Activated B cell treated with CpG ODN at 0.5 μM for 24 hours (primary cell): ENCODE data around the gene TBX5. TPM values are rescaled to one million over a fixed set of nuclear protein-coding genes. Genes with fewer than 3 reads are reported as not detected.
A peak's percentile ranks its signal among the peaks of the same experiment; 100 is the strongest.

Experiments used
- ATAC-seq: fragments of 200-7000 bp; cut with Tn5 transposase; one replicate; pipeline ENCODE4 v1.10.0; 2021; ENCODE audit warnings: low read depth, mild to moderate bottlenecking, moderate library complexity
- CTCF ChIA-PET: fragments of 350-600 bp; sonication (Branson Sonifier 250); formaldehyde crosslinking; loops from one replicate; lab custom pipeline; 2021; ENCODE audit warnings: antibody characterized with exemption; lab: Charles Lee
- POLR2A ChIA-PET: fragments of 350-600 bp; sonication (Branson Sonifier 250); formaldehyde crosslinking; loops from one replicate; lab custom pipeline; 2021; ENCODE audit warnings: antibody characterized with exemption; lab: Charles Lee
- DNase-seq: peaks from one replicate; pipeline ENCODE4 v3.0.0; 2022
- H3K27ac Mint-ChIP-seq: one replicate; pipeline ENCODE4 v1.8.0; 2020; ENCODE audit warnings: mixed read lengths
- H3K27me3 Mint-ChIP-seq: one replicate; pipeline ENCODE4 v1.8.0; 2021; ENCODE audit warnings: mixed read lengths
- H3K36me3 Mint-ChIP-seq: one replicate; pipeline ENCODE4 v1.8.0; 2021; ENCODE audit warnings: low read depth, mixed read lengths
- H3K4me1 Mint-ChIP-seq: one replicate; pipeline ENCODE4 v1.8.0; 2021; ENCODE audit warnings: mixed read lengths
- H3K4me3 Mint-ChIP-seq: one replicate; pipeline ENCODE4 v1.8.0; 2020; ENCODE audit warnings: mild to moderate bottlenecking, mixed read lengths
- H3K9me3 Mint-ChIP-seq: one replicate; pipeline ENCODE4 v1.8.0; 2020; ENCODE audit warnings: mixed read lengths
- CTCF ChIP-seq: fragments of 200-600 bp; IDR thresholded peaks from one replicate; pipeline ENCODE4 v1.8.0; 2022; ENCODE audit warnings: antibody characterized with exemption, mild to moderate bottlenecking
- intact Hi-C: fragments of 100-400 bp; cut with micrococcal nuclease; formaldehyde crosslinking; loops from one replicate; pipeline ENCODE4 v1.15.1; 2024
- total RNA-seq: library from RNA; stranded (reverse); gene quantifications from 2 replicates; pipeline ENCODE4 v1.2.3, GENCODE V29; 2022

The TBX5 gene
- total RNA-seq, 1 donor from 2014 or later, result not detected

- CTCF ChIA-PET, result no interaction called here
- TF ChIP-seq CTCF, result no peak
- no peak overlapping the region for H3K27ac Mint-ChIP-seq
- intact Hi-C loops, result no loop called here
- H3K9me3 Mint-ChIP-seq, result no peaks in the 10 kb centered on the region
- no peak overlapping the region for H3K4me3 Mint-ChIP-seq
- POLR2A ChIA-PET, result no interaction called here
- peaks cover 78% of the 10 kb centered on the region for H3K27me3 Mint-ChIP-seq
- no peaks in the 10 kb centered on the region for H3K36me3 Mint-ChIP-seq
- peaks cover 6% of the 10 kb centered on the region for H3K4me1 Mint-ChIP-seq
- DNase-seq, result no peak
- ATAC-seq, result no peak
Measured at GRCh38 chr12:114412307-114412706, 6.4 kb upstream of the TBX5 start.

- POLR2A ChIA-PET, result no interaction called here
- H3K4me3 Mint-ChIP-seq, result no peak overlapping the region
- TF ChIP-seq CTCF, result no peak
- DNase-seq, result no peak
- H3K9me3 Mint-ChIP-seq, result no peaks in the 10 kb centered on the region
- intact Hi-C loops, result no loop called here
- H3K4me1 Mint-ChIP-seq, result peaks cover 6% of the 10 kb centered on the region
- no peaks in the 10 kb centered on the region for H3K36me3 Mint-ChIP-seq
- no peak overlapping the region for H3K27ac Mint-ChIP-seq
- ATAC-seq, result no peak
- H3K27me3 Mint-ChIP-seq, result peaks cover 79% of the 10 kb centered on the region
- CTCF ChIA-PET, result no interaction called here
Measured at GRCh38 chr12:114411071-114411837, 5.3 kb upstream of the TBX5 start.

GRCh38 chr12:114409852-114410600, 4.1 kb upstream of the TBX5 start:
- DNase-seq (no peak), ATAC-seq (no peak)
- H3K4me3 Mint-ChIP-seq, result no peak overlapping the region
- no peaks in the 10 kb centered on the region for H3K36me3 Mint-ChIP-seq
- peaks cover 81% of the 10 kb centered on the region for H3K27me3 Mint-ChIP-seq
- ChIA-PET POLR2A (no interaction called here), CTCF (no interaction called here)
- H3K4me1 Mint-ChIP-seq, result peaks cover 6% of the 10 kb centered on the region
- H3K9me3 Mint-ChIP-seq, result no peaks in the 10 kb centered on the region
- intact Hi-C loops, result no loop called here
- TF ChIP-seq CTCF, result no peak
- no peak overlapping the region for H3K27ac Mint-ChIP-seq

GRCh38 chr12:114408886-114409851, 3.2 kb upstream of the TBX5 start:
- CTCF ChIA-PET, result no interaction called here
- POLR2A ChIA-PET, result no interaction called here
- intact Hi-C loops, result no loop called here
- peak overlapping the region; percentile 35 for H3K4me3 Mint-ChIP-seq
- H3K36me3 Mint-ChIP-seq, result no peaks in the 10 kb centered on the region
- H3K4me1 Mint-ChIP-seq, result peaks cover 6% of the 10 kb centered on the region
- no peaks in the 10 kb centered on the region for H3K9me3 Mint-ChIP-seq
- no peak overlapping the region for H3K27ac Mint-ChIP-seq
- ATAC-seq (no peak), DNase-seq (no peak)
- no peak for TF ChIP-seq CTCF
- H3K27me3 Mint-ChIP-seq, result peaks cover 81% of the 10 kb centered on the region
